K562 (cell line): ENCODE results near the gene ITPR1. TPM values are rescaled to one million over a fixed set of nuclear protein-coding genes. Genes with fewer than 3 reads are reported as not detected.

ENCODE experiments used
- ARNT ChIP-seq, 2 experiments: fragments of 450-650 bp; IDR thresholded peaks; 2 replicates each; pipeline ENCODE4 v1.6.1; 2016; ENCODE audit warnings: mild to moderate bottlenecking in 1 of 2
- BRD9 ChIP-seq: fragments of 450-650 bp; IDR thresholded peaks from 2 replicates; pipeline ENCODE4 v1.6.1; 2018; ENCODE audit warnings: low read depth; ENCODE audit not compliant: partially characterized antibody
- COPS2 ChIP-seq: fragments of 450-650 bp; conservative IDR thresholded peaks from 2 replicates; pipeline ENCODE4 v1.6.1; 2016; ENCODE audit warnings: mild to moderate bottlenecking, moderate library complexity
- CXXC5 ChIP-seq: fragments of 250-450 bp; sonication (Bioruptor Pico); IDR thresholded peaks from 2 replicates; pipeline ENCODE4 v1.8.0; 2022; ENCODE audit warnings: inconsistent platforms, mild to moderate bottlenecking, moderate library complexity
- EP300 ChIP-seq: IDR thresholded peaks from 2 replicates; pipeline ENCODE4 v1.6.1; 2012; ENCODE audit warnings: low read length, improper control_type of control experiment
- FOXJ3 ChIP-seq: sonication (generic); formaldehyde crosslinking; IDR thresholded peaks from 2 replicates; pipeline ENCODE4 v1.4.0; 2020; ENCODE audit warnings: mild to moderate bottlenecking, missing genetic modification reagents
- GATA2 ChIP-seq: sonication (generic); formaldehyde crosslinking; IDR thresholded peaks from 2 replicates; pipeline ENCODE4 v1.4.0; 2020; ENCODE audit warnings: mild to moderate bottlenecking, missing genetic modification reagents
- HCFC1 ChIP-seq: IDR thresholded peaks from 2 replicates; pipeline ENCODE4 v1.6.1; 2012; ENCODE audit warnings: low read depth, low read length, improper control_type of control experiment
- MCM5 ChIP-seq: fragments of 450-650 bp; IDR thresholded peaks from 2 replicates; pipeline ENCODE4 v1.6.1; 2016; ENCODE audit warnings: low read depth
- NCOA4 ChIP-seq: fragments of 450-650 bp; IDR thresholded peaks from 2 replicates; pipeline ENCODE4 v1.6.1; 2018; ENCODE audit warnings: mild to moderate bottlenecking; ENCODE audit not compliant: partially characterized antibody
- NCOA6 ChIP-seq: fragments of 450-650 bp; IDR thresholded peaks from 2 replicates; pipeline ENCODE4 v1.6.1; 2017; ENCODE audit warnings: mild to moderate bottlenecking
- NFATC3 ChIP-seq: fragments of 450-650 bp; IDR thresholded peaks from 2 replicates; pipeline ENCODE4 v1.6.1; 2017; ENCODE audit warnings: mild to moderate bottlenecking
- NFIC ChIP-seq: fragments of 450-650 bp; IDR thresholded peaks from 2 replicates; pipeline ENCODE4 v1.6.1; 2017; ENCODE audit warnings: mild to moderate bottlenecking, inconsistent platforms
- NFRKB ChIP-seq: fragments of 450-650 bp; IDR thresholded peaks from 2 replicates; pipeline ENCODE4 v1.6.1; 2016; ENCODE audit warnings: low read depth
- PML ChIP-seq: IDR thresholded peaks from 2 replicates; pipeline ENCODE4 v1.6.1; 2012; ENCODE audit warnings: low read length, inconsistent platforms
- PPARD ChIP-seq: fragments of 250-450 bp; sonication (Bioruptor Pico); IDR thresholded peaks from 2 replicates; pipeline ENCODE4 v1.8.0; 2022; ENCODE audit warnings: inconsistent platforms, mild to moderate bottlenecking, moderate library complexity
- PRMT5 ChIP-seq: sonication (generic); formaldehyde crosslinking; IDR thresholded peaks from 2 replicates; pipeline ENCODE4 v1.5.0; 2020; ENCODE audit warnings: missing genetic modification reagents
- SOX6 ChIP-seq: fragments of 450-650 bp; IDR thresholded peaks from 2 replicates; pipeline ENCODE4 v1.6.1; 2014; ENCODE audit warnings: mild to moderate bottlenecking
- TAL1 ChIP-seq: fragments of 450-650 bp; IDR thresholded peaks from 2 replicates; pipeline ENCODE4 v1.6.1; 2016; ENCODE audit warnings: mild to moderate bottlenecking
- TCF3 ChIP-seq: sonication (generic); formaldehyde crosslinking; IDR thresholded peaks from 2 replicates; pipeline ENCODE4 v1.4.0; 2020; ENCODE audit warnings: mild to moderate bottlenecking, missing genetic modification reagents
- THRB ChIP-seq: fragments of 450-650 bp; formaldehyde crosslinking; conservative IDR thresholded peaks from 2 replicates; pipeline ENCODE4 v1.4.0; 2022; ENCODE audit warnings: mild to moderate bottlenecking, missing genetic modification characterization
- ZBTB17 ChIP-seq: fragments of 450-650 bp; formaldehyde crosslinking; IDR thresholded peaks from 2 replicates; pipeline ENCODE4 v1.4.0; 2020; ENCODE audit warnings: mild to moderate bottlenecking
- ZNF146 ChIP-seq: IDR thresholded peaks from one replicate; pipeline ENCODE4 v1.6.1; 2018; ENCODE audit warnings: missing compliant biosample characterization; ENCODE audit not compliant: unreplicated experiment
- ZNF217 ChIP-seq: sonication (generic); formaldehyde crosslinking; IDR thresholded peaks from 2 replicates; pipeline ENCODE4 v1.8.0; 2022; ENCODE audit warnings: mild to moderate bottlenecking, missing genetic modification reagents
- ZNF3 ChIP-seq: fragments of 250-450 bp; sonication (Bioruptor Pico); IDR thresholded peaks from 2 replicates; pipeline ENCODE4 v1.5.0; 2021; ENCODE audit warnings: mild to moderate bottlenecking, moderate library complexity
- ZNF589 ChIP-seq: fragments of 200-800 bp; sonication (Bioruptor generic); IDR thresholded peaks from 2 replicates; pipeline ENCODE4 v1.6.1; 2016; ENCODE audit warnings: low read depth, missing genetic modification characterization, missing compliant biosample characterization
- ZNF764 ChIP-seq: fragments of 250-450 bp; sonication (Bioruptor Pico); IDR thresholded peaks from 2 replicates; pipeline ENCODE4 v1.4.0; 2020; ENCODE audit warnings: low read depth, mild to moderate bottlenecking, moderate library complexity
- polyA plus RNA-seq, 8 experiments: library from polyadenylated mRNA; depleted of rRNA in 4 of 8; stranded (reverse) in 5 of 8; unstranded in 3 of 8; fragments of >200 nt; fragmentation: Nextera tagmentation in 2 of 8; fragmentation: Illumina TruSeq in 1 of 8; extraction: Ambion mirVana in 2 of 8; extraction: Trizol in 1 of 8; gene quantifications; 2 replicates each; pipeline versions ENCODE4 v1.2.1 to v1.2.3, GENCODE V29; 2011 to 2014; ENCODE audit warnings: inconsistent platforms in 1 of 8, missing spikeins in 1 of 8
- total RNA-seq, 7 experiments: library from RNA; depleted of rRNA in 6 of 7; stranded (reverse); fragments of >200 nt in 6 of 7; fragmentation: Illumina TruSeq in 2 of 7; extraction: Trizol in 2 of 7; gene quantifications; 2 replicates each; pipeline versions ENCODE4 v1.2.1 to v1.2.3, GENCODE V29; 2011 to 2021; ENCODE audit warnings: low replicate concordance in 1 of 7
- TF ChIP-seq, protein P1 (sequence below), 2 experiments: fragments of 250-450 bp in 1 of 2; fragments of 450-650 bp in 1 of 2; sonication (Bioruptor Pico) in 1 of 2; IDR thresholded peaks; 2 replicates each; pipeline versions ENCODE4 v1.6.1 to v1.8.0; 2016 to 2021; ENCODE audit warnings: mild to moderate bottlenecking in 2 of 2, moderate library complexity in 2 of 2, missing compliant biosample characterization in 1 of 2, missing genetic modification characterization in 1 of 2
- TF ChIP-seq, protein P2 (sequence below): fragments of 250-450 bp; sonication (Bioruptor Pico); IDR thresholded peaks from 2 replicates; pipeline ENCODE4 v1.8.0; 2021; ENCODE audit warnings: moderate library complexity, mild to moderate bottlenecking, inconsistent platforms
- TF ChIP-seq, protein P3 (sequence below): sonication (generic); formaldehyde crosslinking; IDR thresholded peaks from 2 replicates; pipeline ENCODE4 v1.8.1; 2023; ENCODE audit warnings: mild to moderate bottlenecking, missing genetic modification reagents

ITPR1 gene
- total and polyA plus RNA-seq, 9 of the 15 experiments (the other 6 are each of a cell fraction or from before 2014, with no cell fraction given), result 22.4 to 40.0 (median 27.4) TPM

DNA sequence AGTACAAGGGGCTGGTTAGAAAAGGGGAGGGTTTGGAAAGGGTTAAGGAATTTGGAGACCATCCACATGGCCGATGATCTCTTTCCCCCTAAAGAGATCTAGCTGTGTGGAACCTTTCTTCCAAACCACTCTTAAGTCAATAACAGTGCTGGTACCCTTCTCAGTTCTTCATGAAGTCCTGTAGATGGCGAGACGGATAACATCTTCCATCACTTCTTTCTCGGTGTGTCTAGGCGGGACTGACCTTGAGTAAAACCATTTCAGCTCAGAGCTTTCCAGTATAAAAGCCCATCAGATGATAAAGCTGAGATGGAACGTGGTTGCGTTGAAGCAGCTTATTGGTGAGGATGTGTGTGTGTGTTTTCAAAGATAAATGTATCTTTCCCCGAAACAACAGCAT is 334.6 kb downstream of the ITPR1 start (continued):
- TF ChIP-seq, protein P1, sequence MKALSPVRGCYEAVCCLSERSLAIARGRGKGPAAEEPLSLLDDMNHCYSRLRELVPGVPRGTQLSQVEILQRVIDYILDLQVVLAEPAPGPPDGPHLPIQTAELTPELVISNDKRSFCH (CRISPR knock-in tag; IDR thresholded peaks at IDR 0.05), result no peak
- TF ChIP-seq, protein P1 (tag; IDR thresholded peaks at IDR 0.05), result no peak
- TF ChIP-seq NCOA4, result no peak
- no peak for TF ChIP-seq HCFC1
- TF ChIP-seq ARNT (IDR thresholded peaks at IDR 0.05), result no peak
- 0 out of 2 replicates have a peak, but pooled peaks have one; percentile 9 for TF ChIP-seq SOX6
- peak; percentile 46; the same call in 1 of the 2 replicates for TF ChIP-seq TCF3
- TF ChIP-seq TAL1, result no peak; the same call in 1 of the 2 replicates
- TF ChIP-seq ZNF146 (CRISPR knock-in tag), result no peak
- TF ChIP-seq ZNF217 (CRISPR knock-in tag), result no peak
- no peak; the same call in 1 of the 2 replicates for TF ChIP-seq EP300
- no peak for TF ChIP-seq ZBTB17 (CRISPR knock-in tag)
- no peak for TF ChIP-seq PRMT5
- TF ChIP-seq PPARD (CRISPR knock-in tag), result no peak
- no peak for TF ChIP-seq NFATC3
- 0 out of 2 replicates have a peak, but pooled peaks have one; percentile 29 for TF ChIP-seq GATA2 (CRISPR knock-in tag)
- no peak for TF ChIP-seq FOXJ3 (CRISPR knock-in tag)
- no peak for TF ChIP-seq COPS2
- TF ChIP-seq CXXC5 (CRISPR knock-in tag), result no peak
- no peak for TF ChIP-seq ZNF589 (CRISPR knock-in tag)
- TF ChIP-seq THRB (CRISPR knock-in tag), result no peak
- no peak for TF ChIP-seq PML
- TF ChIP-seq ZNF3 (CRISPR knock-in tag), result no peak
- TF ChIP-seq, protein P2, sequence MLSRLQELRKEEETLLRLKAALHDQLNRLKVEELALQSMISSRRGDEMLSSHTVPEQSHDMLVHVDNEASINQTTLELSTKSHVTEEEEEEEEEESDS (CRISPR knock-in tag), result no peak
- TF ChIP-seq ZNF764 (CRISPR knock-in tag), result no peak
- TF ChIP-seq, protein P3, sequence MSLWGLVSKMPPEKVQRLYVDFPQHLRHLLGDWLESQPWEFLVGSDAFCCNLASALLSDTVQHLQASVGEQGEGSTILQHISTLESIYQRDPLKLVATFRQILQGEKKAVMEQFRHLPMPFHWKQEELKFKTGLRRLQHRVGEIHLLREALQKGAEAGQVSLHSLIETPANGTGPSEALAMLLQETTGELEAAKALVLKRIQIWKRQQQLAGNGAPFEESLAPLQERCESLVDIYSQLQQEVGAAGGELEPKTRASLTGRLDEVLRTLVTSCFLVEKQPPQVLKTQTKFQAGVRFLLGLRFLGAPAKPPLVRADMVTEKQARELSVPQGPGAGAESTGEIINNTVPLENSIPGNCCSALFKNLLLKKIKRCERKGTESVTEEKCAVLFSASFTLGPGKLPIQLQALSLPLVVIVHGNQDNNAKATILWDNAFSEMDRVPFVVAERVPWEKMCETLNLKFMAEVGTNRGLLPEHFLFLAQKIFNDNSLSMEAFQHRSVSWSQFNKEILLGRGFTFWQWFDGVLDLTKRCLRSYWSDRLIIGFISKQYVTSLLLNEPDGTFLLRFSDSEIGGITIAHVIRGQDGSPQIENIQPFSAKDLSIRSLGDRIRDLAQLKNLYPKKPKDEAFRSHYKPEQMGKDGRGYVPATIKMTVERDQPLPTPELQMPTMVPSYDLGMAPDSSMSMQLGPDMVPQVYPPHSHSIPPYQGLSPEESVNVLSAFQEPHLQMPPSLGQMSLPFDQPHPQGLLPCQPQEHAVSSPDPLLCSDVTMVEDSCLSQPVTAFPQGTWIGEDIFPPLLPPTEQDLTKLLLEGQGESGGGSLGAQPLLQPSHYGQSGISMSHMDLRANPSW, result no peak
- TF ChIP-seq NFIC, result no peak
- TF ChIP-seq MCM5, result no peak
- TF ChIP-seq NCOA6, result no peak
- TF ChIP-seq NFRKB, result no peak
- TF ChIP-seq BRD9, result peak; percentile 19
